CD14-positive monocyte (primary cell): ENCODE measurements around the gene RYR2. TPM values are rescaled to one million over a fixed set of nuclear protein-coding genes. Genes with fewer than 3 reads are reported as not detected.

Source experiments
- DNase-seq, 3 donors: peaks; one replicate each; pipeline ENCODE4 v3.0.0-alpha.2; 2011 to 2022
- H2AFZ ChIP-seq: 2 replicates; pipeline ENCODE4 v1.6.0; 2012; ENCODE audit warnings: mild to moderate bottlenecking, low read depth, low read length, inconsistent platforms; ENCODE audit not compliant: insufficient read depth, poor library complexity, severe bottlenecking
- H3K27ac ChIP-seq, 2 donors: 1 replicate in 1 of 2; 2 replicates in 1 of 2; pipeline ENCODE4 v1.5.1; 2012 to 2013; ENCODE audit warnings: low read length in 2 of 2, control low read depth in 1 of 2, inconsistent platforms in 1 of 2, low read depth in 1 of 2, mild to moderate bottlenecking in 1 of 2
- H3K27me3 ChIP-seq, 2 donors: one replicate each; pipeline versions ENCODE4 v1.6.0 to v1.6.1; 2011 to 2013; ENCODE audit warnings: low read length in 2 of 2; ENCODE audit not compliant: control insufficient read depth in 2 of 2, insufficient read depth in 2 of 2
- H3K36me3 ChIP-seq, 2 donors: replicated peaks in 1 of 2; 1 replicate in 1 of 2; 2 replicates in 1 of 2; pipeline versions ENCODE4 v1.5.1 to v1.6.1; 2012 to 2013; ENCODE audit warnings: low read length in 2 of 2, control low read depth in 1 of 2, inconsistent platforms in 1 of 2, mild to moderate bottlenecking in 1 of 2; ENCODE audit not compliant: insufficient read depth in 2 of 2, control insufficient read depth in 1 of 2
- H3K4me1 ChIP-seq, 2 donors: 1 replicate in 1 of 2; 2 replicates in 1 of 2; pipeline versions ENCODE4 v1.5.1 to v1.6.1; 2012 to 2013; ENCODE audit warnings: low read length in 2 of 2, control low read depth in 1 of 2, inconsistent platforms in 1 of 2, mild to moderate bottlenecking in 1 of 2, moderate library complexity in 1 of 2; ENCODE audit not compliant: insufficient read depth in 2 of 2, control insufficient read depth in 1 of 2
- H3K4me2 ChIP-seq: replicated peaks from 2 replicates; pipeline ENCODE3; 2012; ENCODE audit warnings: low read length, moderate library complexity, mild to moderate bottlenecking; ENCODE audit not compliant: poor library complexity, severe bottlenecking; ENCODE audit errors: extremely low read depth
- H3K4me3 ChIP-seq, 3 experiments: fragments of 200-600 bp in 1 of 3; sonication (generic) in 1 of 3; replicated peaks in 1 of 3; 1 replicate in 2 of 3; 2 replicates in 1 of 3; pipeline ENCODE4 v1.5.1; 2011 to 2013; ENCODE audit warnings: low read length in 3 of 3, mild to moderate bottlenecking in 3 of 3, control low read depth in 2 of 3, low read depth in 2 of 3, inconsistent platforms in 1 of 3, moderate library complexity in 1 of 3
- H3K79me2 ChIP-seq: 2 replicates; pipeline ENCODE4 v1.6.0; 2012; ENCODE audit warnings: mild to moderate bottlenecking, control low read depth, inconsistent platforms, low read length, moderate library complexity; ENCODE audit not compliant: insufficient read depth
- H3K9ac ChIP-seq: 2 replicates; pipeline ENCODE4 v1.6.0; 2017; ENCODE audit warnings: low read length, mild to moderate bottlenecking; ENCODE audit not compliant: insufficient read depth, poor library complexity, severe bottlenecking
- H3K9me3 ChIP-seq, 2 donors: replicated peaks in 1 of 2; 1 replicate in 1 of 2; 2 replicates in 1 of 2; pipeline versions ENCODE4 v1.5.1 to v1.6.1; 2012 to 2013; ENCODE audit warnings: low read length in 2 of 2, control low read depth in 1 of 2; ENCODE audit not compliant: control insufficient read depth in 1 of 2, insufficient read depth in 1 of 2
- H4K20me1 ChIP-seq: 2 replicates; pipeline ENCODE4 v1.6.0; 2012; ENCODE audit warnings: mild to moderate bottlenecking, low read length, control low read depth, moderate library complexity; ENCODE audit not compliant: insufficient read depth
- H3K27ac Mint-ChIP-seq, 7 donors: one replicate each; pipeline ENCODE4 v1.8.0; 2020; ENCODE audit warnings: mild to moderate bottlenecking in 7 of 7, mixed read lengths in 7 of 7, moderate library complexity in 6 of 7, inconsistent platforms in 2 of 7
- H3K27me3 Mint-ChIP-seq, 3 donors: one replicate each; pipeline ENCODE4 v1.8.0; 2021 to 2022; ENCODE audit warnings: low read depth in 3 of 3, mild to moderate bottlenecking in 3 of 3, mixed read lengths in 3 of 3, moderate library complexity in 3 of 3, inconsistent platforms in 1 of 3
- H3K36me3 Mint-ChIP-seq, 2 donors: one replicate each; pipeline ENCODE4 v1.8.0; 2020; ENCODE audit warnings: mixed read lengths in 2 of 2, inconsistent platforms in 1 of 2, mild to moderate bottlenecking in 1 of 2
- H3K4me1 Mint-ChIP-seq: one replicate; pipeline ENCODE4 v1.8.0; 2020; ENCODE audit warnings: mild to moderate bottlenecking, mixed read lengths
- H3K4me3 Mint-ChIP-seq, 2 donors: one replicate each; pipeline ENCODE4 v1.8.0; 2020; ENCODE audit warnings: mild to moderate bottlenecking in 2 of 2, mixed read lengths in 2 of 2, moderate library complexity in 1 of 2
- H3K9me3 Mint-ChIP-seq, 7 donors: one replicate each; pipeline ENCODE4 v1.8.0; 2020 to 2022; ENCODE audit warnings: mixed read lengths in 7 of 7, mild to moderate bottlenecking in 6 of 7, moderate library complexity in 6 of 7, inconsistent platforms in 2 of 7
- CTCF ChIP-seq: fragments of 200-600 bp; IDR thresholded peaks from one replicate; pipeline ENCODE4 v1.8.0; 2022; ENCODE audit warnings: antibody characterized with exemption, mild to moderate bottlenecking
- WGBS: methylation state at CpG from one replicate; pipeline ENCODE4 v1.1.5; 2013; ENCODE audit warnings: missing lambda C conversion rate; ENCODE audit not compliant: insufficient coverage; 5-methylcytosine and 5-hydroxymethylcytosine counted together
- intact Hi-C, 2 donors: fragments of 100-400 bp; cut with micrococcal nuclease; formaldehyde crosslinking; loops; one replicate each; pipeline versions ENCODE4 v1.15.0 to v1.15.1; 2023
- polyA plus RNA-seq, 3 donors: library from polyadenylated mRNA; depleted of rRNA in 1 of 3; unstranded in 2 of 3; stranded (reverse) in 1 of 3; fragments of 300-500 nt in 2 of 3; fragments of >200 nt in 1 of 3; fragmentation: Illumina TruSeq in 2 of 3; gene quantifications; 1 replicate in 2 of 3; 2 replicates in 1 of 3; pipeline ENCODE4 v1.2.3, GENCODE V29; 2012 to 2021

RYR2 gene
- polyA plus RNA-seq, 3 donors = not detected

DNA sequence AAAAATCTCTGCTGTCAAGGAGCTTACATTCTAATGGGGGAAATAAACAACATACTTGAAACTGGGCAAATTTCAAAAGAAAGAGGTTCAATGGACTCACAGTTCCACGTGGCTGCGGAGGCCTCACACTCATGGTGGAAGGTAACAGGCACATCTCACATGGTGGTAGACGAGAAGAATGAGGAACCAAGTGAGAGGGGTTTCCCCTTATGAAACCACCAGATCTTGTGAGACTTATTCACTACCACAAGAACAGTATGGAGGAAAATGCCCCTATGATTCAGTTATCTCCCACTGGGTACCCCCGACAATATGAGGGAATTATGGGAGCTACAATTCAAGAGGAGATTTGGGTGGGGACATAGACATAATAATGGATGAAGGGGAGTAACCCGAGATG is 622.4 kb downstream of the RYR2 start:
- Histone ChIP-seq H3K36me3 (no peaks in the 10 kb centered on the region), H3K9ac (no peak overlapping the region), H3K4me3 (no peak overlapping the region), H3K4me1 (no peaks in the 10 kb centered on the region), H3K79me2 (no peaks in the 10 kb centered on the region), H4K20me1 (no peaks in the 10 kb centered on the region), H3K9me3 (peaks cover 3 to 7% of the 10 kb centered on the region in 2 donors), H3K27me3 (no peaks in the 10 kb centered on the region), H3K4me2 (no peak overlapping the region), H3K27ac (no peak overlapping the region), H2AFZ (no peak overlapping the region)
- Mint-ChIP-seq H3K27ac (no peak overlapping the region), H3K36me3 (no peaks in the 10 kb centered on the region), H3K4me1 (no peaks in the 10 kb centered on the region), H3K27me3 (no peaks in the 10 kb centered on the region), H3K4me3 (no peak overlapping the region), H3K9me3 (peaks cover 0 to 9% (median 3%) of the 10 kb centered on the region in 7 donors)
- no peak for DNase-seq
- WGBS = no CpG with 5 or more reads among the region's 5 CpGs
- intact Hi-C loops = no loop called here
- no peak for TF ChIP-seq CTCF

DNA sequence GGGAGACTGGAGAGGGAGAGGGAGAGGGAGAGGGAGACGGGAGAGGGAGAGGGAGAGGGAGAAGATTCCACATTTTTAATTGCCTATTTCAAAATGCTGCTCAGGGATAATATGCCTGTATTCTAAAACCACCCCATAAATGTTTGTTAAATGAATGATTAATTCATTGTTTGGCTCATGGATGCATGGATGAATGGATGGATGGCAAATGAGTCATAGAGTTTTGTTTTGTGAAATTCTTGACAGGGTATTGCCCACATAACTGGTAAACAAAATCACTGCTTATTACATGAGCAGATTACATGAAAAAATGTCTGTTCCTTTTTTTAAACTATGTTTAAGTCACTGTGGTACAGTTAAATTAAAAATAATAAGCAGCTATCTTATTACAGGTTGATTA is 628.3 kb downstream of the RYR2 start:
- Histone ChIP-seq H3K4me2 (no peak overlapping the region), H3K4me1 (no peaks in the 10 kb centered on the region), H2AFZ (no peak overlapping the region), H3K27ac (no peak overlapping the region), H3K79me2 (no peaks in the 10 kb centered on the region), H3K27me3 (no peaks in the 10 kb centered on the region), H3K4me3 (no peak overlapping the region), H3K9me3 (no peaks in the 10 kb centered on the region), H3K36me3 (no peaks in the 10 kb centered on the region), H3K9ac (no peak overlapping the region), H4K20me1 (no peaks in the 10 kb centered on the region)
- TF ChIP-seq CTCF = no peak
- intact Hi-C loops = no loop called here
- WGBS = no CpG with 5 or more reads among the region's 1 CpG
- H3K4me1 Mint-ChIP-seq = no peaks in the 10 kb centered on the region
- no peak overlapping the region for H3K27ac Mint-ChIP-seq
- DNase-seq = no peak
- no peaks in the 10 kb centered on the region for H3K36me3 Mint-ChIP-seq
- H3K27me3 Mint-ChIP-seq = no peaks in the 10 kb centered on the region
- H3K9me3 Mint-ChIP-seq = peaks cover 0 to 6% (median 0%) of the 10 kb centered on the region in 7 donors
- H3K4me3 Mint-ChIP-seq = no peak overlapping the region
